GDM1 (cell line): ENCODE data around the gene OR10K2.
"Not testable (repeated sequence)": the region's sequence is repeated elsewhere in the genome, so short reads cannot be mapped to it uniquely, and the experiment has no call there.

Source experiments
- DNase-seq: peaks from one replicate; lab custom pipeline; 2025; lab: John Stamatoyannopoulos, UW

Gene OR10K2, protein sequence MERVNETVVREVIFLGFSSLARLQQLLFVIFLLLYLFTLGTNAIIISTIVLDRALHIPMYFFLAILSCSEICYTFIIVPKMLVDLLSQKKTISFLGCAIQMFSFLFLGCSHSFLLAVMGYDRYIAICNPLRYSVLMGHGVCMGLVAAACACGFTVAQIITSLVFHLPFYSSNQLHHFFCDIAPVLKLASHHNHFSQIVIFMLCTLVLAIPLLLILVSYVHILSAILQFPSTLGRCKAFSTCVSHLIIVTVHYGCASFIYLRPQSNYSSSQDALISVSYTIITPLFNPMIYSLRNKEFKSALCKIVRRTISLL

DNA sequence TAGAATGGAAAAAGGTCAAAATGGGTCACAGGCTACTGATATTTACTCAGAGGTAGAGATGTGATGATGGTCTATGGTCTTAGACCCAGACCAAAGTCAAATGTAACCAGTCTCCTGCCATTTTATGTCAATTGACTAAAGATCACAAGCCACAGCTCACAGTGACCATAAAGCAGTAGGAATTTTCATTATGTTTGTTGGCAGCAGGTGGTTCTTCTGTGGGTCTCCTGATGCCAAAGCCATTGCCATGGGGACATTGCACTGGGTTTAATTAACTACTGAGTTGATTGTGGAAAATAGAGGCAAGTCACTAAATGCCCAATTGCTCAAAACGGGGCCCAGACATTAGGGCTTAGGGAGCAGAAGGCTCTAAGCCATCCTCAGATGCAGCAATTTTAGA, at the start of gene OR10K2:
Gene OR10K2, minus strand, starts transcription at position 101 of the 400 bp plus-strand sequence. CDS start 5,371 bp downstream, outside the sequence.
- DNase-seq, result no peak

DNA sequence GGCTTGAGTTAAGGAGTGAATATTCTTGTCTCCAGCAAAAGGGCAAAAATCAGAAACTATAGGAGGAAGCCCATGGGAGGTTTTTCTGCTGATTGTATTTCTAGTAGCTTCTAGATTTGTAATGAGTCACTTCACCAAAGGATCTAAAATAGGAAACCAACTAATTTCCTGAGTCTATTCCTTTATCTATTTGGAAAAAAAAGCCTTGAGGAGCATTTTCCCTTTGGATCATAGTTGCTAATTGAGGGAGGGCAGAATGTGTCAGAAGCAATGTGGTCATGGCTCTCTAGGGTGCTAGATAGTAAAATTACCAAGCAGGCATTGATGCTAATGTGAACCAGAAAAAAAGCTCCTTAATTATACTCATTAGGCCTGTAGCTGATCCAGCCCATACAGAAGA, 45.9 kb upstream of the OR10K2 start, which contains the start of gene OR10R2:
Gene OR10R2, plus strand, starts transcription at position 301 of the 400 bp plus-strand sequence. CDS start 106 bp downstream, outside the sequence.
- no peak for DNase-seq

DNA sequence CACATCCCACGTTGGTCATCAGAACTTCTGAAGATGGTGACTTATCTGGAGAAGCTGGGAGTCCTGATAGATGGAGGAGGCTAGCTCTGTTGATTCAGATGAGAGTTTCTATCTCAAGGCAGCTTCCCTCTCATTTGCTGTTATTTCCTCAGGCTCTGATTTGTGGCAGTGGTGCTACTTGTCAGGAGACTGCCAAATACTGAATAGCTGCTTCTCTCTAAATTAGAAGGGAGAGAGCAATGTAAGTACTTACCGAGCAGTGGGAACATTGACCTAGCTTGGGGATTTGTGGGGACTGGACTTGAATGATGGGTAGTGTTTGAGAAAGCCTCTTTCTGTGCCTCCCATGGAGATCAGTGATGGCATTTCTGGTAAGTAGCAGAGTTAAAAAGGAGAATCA, 35.5 kb upstream of the OR10K2 start, which contains the start of gene OR10K1:
Gene OR10K1, plus strand, starts transcription at position 301 of the 400 bp plus-strand sequence. CDS start 3,728 bp downstream, outside the sequence.
- DNase-seq, result no peak

DNA sequence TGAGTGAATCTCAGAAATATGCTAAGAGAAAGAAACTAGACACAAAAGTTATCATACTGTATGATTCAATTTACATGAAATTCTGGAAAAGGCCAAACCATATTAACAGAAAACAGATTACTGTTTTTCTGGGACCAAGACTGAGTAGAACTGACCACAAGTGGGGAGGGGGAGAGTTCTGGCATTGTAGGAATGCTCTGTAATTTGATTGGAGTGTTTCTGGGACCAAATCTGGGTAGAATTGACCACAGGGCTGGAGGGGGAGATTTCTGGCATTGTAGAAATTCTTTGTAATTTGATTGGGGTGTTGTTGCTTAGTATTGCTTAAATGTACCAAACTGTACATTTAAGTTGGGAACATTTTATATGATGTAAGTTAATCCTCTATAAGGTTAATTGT, 32.2 kb upstream of the OR10K2 start:
- no peak for DNase-seq

DNA sequence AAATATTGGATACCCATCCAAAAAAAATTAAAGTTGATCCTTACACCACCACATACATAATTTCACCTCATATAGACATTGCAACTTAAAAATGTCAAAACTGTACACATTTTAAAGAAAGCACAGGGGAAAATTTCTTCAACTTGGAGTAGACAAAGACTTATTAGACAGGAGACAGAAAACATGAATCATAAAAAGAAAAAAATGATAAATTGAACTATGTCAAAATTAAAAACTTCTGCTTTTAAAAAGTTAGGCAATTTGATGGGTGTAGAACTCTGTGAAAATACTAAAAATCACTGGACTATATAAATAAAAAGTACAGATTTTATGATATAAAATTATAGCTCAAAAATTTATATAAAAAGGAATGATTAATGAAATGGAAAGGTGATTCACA, 31.2 kb upstream of the OR10K2 start:
- no peak for DNase-seq

DNA sequence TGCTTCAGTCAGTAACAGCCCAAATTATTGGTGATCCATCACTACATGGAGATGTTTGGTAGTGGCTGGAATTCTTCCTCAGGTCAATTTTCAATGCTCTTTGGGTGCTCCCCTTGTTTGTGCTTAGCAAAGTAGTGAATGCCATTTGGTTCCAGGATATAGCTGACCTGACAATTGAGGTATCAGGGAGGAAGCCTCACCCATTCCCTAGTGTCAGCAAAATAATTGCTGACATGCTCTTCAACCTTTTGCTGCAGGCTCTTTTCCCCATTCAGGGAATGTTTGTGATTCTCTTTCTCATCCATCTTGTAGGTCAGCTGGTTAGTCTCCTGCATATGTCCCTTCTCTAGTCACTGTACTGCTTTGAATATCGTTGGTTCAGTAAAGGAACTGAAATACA, 28.5 kb upstream of the OR10K2 start:
- DNase-seq, result no peak

DNA sequence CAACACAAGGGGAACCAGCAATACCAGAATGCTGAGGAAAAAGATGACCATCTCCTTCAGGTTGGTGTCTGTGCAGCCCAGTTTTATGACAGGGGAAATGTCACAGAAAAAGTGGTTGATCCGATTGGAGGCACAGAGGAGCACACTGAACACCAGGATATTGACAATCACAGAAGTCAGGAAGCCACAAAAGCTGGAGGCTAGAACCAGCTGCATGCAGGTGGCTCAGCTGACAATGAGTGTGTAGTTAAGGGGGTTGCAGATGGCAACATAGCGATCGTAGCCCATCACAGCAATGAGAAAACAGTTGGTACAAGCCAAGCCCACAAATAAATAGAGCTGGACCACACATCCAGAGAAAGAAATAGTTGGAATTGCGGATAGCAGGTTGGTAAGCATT, 19.3 kb upstream of the OR10K2 start:
- no peak for DNase-seq

DNA sequence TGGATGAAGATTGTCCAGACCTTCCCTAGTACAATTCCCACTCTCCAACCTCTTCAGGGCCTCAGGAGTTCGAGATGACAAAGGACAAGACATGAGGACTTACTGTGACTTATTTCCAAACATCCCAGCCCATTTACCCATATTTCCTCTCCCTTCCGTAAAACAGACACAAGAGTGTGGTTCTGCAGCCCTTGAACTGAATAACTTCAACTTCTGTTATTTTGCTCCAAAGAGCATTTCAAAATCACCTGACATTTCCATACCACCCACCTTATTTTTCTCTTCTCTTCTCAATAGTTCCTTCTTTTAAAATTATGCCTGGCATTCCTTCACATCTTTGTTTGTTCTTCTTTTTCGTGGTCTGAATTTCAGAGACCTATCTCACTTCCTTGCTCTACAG, 8.7 kb upstream of the OR10K2 start:
- no peak for DNase-seq

DNA sequence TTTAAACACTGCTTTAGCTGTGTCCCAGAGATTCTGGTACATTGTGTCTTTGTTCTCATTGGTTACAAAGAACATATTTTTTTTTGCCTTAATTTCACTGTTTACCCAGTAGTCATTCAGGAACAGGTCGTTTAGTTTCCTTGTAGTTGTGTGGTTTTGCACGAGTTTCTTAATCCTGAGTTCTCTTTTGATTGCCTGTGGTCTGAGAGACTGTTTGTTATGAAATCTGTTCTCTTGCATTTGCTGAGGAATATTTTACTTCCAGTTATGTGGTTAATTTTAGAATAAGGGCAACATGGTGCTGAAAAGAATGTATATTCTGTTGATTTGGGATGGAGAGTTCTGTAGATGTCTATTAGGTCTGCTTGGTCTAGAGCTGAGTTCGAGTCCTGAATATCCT, 4.1 kb upstream of the OR10K2 start:
- DNase-seq, result not testable (repeated sequence)

DNA sequence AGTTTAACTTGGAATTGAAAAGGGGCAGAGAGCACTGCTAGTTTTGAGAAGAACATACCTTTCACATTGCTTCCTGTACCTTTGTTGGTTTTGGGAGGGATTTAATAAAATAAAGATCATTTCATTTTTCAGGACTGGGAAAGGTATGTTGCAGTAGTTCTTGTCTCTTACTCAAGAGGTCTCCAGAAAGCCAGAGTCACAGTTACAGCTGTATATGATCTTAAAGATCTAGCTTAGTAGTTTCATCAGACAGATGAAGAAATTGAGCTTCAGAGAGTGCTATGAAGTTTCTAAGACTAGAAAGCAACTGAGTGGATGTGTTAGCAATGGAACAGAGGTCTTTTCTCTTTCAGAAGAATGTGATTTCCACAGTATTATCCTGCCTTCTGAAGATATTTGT, 1.0 kb downstream of the OR10K2 start:
- no peak for DNase-seq

DNA sequence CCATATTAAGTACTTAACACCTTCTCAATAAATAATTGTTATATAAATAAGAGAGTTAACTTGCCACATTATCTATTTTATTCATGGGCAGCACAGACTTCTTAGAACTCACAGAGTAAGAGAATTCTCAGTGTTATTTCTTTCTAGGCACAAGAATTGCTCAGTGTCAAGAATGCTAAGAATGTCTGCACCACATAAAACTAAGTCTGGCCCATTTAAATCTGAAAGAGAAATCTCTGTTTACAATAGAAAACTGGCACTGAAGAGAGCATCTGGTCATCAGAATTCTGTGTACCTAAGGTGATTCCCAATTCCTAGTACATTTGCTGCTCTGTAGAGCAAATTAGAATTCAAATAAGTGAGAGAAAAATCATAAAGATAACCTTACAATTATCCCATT, 3.8 kb downstream of the OR10K2 start:
- DNase-seq, result no peak

DNA sequence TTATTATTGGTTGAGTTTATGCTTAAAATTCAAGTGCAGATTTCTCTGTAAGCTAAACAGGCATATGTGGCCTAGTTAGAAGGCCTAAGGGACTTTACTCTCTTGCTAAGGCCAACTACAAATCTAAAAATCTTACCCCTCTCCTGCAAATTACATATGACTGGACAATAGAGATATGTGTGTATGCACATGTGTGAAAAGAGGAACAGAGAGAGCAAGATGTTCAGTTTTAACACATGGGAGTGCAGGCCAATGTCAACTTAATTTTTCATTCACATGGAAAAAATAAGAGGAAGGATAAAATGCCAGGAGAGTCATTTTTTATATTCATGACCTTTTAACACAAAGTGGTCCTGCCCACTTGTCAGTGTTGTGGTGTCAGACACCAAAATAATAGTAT, 8.5 kb downstream of the OR10K2 start:
- no peak for DNase-seq

DNA sequence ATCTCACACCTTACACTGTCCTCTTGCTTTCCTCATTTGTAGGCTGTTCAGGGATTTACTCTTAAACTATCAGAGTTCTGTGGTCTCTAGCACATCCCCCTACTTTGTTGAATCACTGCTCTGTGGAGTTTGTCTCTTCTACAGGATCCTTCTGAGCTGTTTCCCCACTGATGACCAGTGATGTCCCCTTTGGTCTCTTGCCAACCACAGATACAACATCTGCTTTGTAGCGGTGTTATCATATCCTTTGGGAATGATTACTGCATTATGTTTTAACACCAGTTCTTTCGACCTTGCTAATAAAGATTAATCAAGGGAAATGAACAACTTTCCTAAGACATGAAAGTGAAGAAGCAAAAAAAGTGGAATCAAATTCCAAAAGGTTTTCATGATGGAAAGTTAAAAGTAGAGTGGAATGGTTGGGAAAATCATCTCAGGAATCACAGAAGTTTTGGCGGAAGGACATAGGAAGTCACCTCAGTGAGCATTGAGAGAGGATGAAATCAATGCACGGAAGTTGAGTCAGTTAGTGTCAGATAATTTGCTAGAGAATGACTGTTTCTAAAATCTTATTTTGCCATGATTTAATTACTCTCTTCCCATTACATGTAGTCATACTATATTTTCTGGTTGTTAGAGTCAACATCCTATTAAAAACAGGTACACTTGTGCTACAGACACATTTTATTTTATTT, 11.2 kb downstream of the OR10K2 start:
- no peak for DNase-seq

DNA sequence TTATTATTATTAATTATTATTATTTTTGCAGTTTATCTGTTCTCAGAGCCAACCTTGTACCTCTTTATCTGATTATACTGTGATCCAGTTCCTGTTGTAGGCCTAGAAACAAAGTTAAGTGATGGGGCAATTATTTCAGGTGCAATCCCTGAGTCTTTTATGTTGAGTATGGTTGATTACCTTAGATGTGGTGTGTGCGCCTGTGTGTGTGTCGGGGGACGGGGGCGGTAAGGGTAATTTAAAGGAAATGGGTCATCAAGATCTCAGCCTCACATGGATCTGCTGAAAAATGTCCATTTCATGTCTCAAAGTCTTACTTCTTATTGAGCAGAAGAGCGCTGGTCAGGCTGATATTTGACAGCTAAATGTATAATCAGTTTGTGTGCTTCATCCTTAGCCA, 18.9 kb downstream of the OR10K2 start:
- DNase-seq, result no peak

DNA sequence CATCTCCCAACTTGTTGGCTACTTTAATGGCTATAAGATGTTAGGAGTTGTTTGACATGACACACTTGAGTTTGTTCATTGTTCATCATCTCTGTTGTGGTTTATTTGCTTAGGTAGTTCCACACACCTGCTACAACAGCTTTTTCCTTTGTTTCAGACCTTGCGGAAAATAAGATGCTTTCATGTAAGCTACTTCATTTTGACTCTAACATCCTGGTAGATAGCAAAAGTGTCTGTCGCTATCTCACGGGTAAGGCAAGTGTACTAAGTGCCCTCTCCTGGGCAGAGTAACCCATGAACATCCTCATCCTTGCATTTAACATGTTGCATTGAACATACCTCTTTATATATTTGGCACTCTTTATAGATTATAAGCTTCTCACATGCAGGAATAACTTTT, 25.2 kb downstream of the OR10K2 start:
- DNase-seq, result no peak

DNA sequence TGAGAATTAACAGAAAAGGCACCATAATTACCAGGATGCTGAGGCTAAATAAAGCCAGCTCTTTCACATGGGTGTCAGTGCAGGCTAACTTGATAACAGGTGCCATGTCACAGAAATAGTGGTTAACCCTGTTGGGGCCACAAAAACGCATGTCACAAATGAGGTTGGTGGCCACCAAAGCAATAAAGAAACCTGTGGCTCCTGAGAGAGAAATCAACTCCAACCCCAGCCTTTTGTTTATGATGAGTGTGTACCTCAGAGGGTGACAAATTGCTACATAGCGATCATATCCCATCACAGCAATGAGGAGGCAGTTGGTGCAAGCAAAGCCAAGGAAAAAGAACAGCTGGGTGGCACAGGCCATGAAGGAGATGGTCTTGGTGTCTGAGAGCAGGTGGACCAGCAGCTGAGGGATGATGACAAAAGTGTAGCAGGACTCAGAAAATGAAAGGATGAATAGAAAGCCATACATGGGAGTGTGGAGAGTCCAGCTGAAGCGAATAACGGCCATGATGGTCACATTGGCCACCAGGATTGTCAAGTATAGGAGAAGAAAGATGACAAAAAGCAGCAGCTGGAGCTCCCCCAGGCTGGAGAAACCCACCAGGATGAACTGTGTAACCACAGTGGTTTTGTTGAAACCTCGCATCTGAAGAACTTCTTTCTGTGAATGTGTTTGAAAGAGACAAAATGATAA, 27.1 kb downstream of the OR10K2 start, which contains the start of gene OR10T2:
Gene OR10T2, minus strand, starts transcription at position 649 of the 697 bp plus-strand sequence. Its CDS starts 0 bp downstream, at position 649.
- DNase-seq, result no peak

DNA sequence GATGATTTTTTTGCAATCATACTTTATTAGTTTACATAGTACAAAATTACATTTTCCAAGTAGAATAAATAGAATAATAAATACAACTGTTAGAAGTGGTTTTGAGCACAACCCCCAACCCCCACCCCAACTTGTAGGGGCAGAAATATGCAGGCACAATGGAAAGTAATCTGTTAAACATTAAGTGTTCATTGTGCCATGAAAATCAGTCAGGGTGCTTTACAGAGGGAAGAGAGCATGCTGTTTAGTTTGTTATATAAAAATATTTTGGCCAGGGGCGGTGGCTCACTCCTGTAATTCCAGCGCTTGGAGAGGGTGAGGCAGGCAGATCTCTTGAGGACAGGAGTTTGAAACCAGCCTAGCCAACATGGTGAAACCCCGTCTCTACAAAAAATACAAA, 29.4 kb downstream of the OR10K2 start:
- no peak for DNase-seq

DNA sequence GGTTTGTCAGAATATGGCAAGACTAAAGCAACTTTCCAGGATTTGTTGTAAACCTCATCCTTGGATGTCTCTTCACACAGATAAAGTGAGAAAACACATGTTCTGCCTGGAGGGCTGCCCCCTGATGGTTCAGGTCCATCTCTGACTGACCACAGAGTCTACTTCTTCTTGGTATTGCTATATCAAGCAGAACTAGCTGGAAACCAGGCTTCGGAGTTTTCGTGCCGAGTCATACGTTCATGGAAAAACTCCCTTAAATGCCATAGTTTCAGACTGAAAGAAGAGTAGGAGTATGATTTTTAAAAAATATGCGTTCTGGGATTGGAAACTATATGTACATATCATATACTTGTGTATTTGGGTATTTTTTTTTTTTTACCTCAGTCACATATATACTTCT, 32.6 kb downstream of the OR10K2 start:
- DNase-seq, result no peak

DNA sequence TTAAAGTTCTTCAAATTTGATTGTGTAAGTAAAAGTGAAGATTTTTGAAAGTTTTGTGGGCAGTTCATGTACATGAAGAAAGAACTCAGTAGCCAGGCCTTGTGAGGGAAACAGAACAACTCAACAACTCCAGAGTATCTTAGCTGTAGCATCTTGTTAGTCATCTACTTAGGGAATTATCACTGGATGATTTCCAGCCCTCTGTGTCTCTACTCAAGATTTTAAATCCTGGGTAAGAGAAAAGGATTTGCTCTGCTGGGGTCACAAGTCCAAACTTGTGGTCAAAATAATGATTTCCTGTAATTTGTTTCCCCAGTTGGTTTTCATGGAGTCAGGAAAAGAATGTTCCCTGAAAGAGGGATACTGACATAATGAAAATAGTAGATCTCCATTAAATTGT, 34.9 kb downstream of the OR10K2 start:
- no peak for DNase-seq

DNA sequence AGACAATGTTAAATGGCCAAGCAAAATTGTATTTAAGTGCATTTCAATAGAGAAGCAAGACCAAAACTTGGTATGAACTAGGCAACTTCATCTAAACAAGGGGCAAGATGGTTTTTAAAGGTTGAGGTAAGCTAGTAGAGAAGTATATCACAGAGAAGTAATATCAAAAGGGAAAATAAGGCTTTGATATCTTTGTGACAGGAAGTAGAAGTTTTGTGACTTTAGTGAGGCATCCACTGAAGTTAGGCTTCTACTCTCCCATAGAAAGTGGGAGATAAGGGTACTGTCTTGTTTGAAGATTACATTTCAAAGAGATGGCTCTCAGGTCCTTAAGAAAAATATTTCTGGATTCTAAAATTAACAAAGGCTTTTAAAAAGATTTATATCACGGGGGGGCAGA, 35.7 kb downstream of the OR10K2 start:
- no peak for DNase-seq

DNA sequence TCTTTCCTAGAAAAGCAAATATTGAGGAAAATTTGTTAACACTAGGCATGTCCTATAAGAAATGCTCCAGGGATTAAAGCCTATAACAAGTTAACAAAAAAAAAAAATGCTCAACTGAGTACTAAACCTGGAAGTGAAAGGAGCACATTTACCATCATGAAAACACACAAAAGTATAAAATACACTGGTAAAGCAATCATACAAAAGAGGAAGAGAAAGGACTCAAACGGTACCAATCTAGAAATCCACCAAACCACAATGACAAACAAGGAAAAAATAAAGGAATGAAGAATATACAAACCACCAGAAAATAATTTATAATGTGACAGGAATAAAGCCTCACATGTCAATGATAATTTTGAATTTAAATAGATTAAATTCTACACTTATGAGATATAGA, 51.2 kb downstream of the OR10K2 start:
- DNase-seq, result no peak

DNA sequence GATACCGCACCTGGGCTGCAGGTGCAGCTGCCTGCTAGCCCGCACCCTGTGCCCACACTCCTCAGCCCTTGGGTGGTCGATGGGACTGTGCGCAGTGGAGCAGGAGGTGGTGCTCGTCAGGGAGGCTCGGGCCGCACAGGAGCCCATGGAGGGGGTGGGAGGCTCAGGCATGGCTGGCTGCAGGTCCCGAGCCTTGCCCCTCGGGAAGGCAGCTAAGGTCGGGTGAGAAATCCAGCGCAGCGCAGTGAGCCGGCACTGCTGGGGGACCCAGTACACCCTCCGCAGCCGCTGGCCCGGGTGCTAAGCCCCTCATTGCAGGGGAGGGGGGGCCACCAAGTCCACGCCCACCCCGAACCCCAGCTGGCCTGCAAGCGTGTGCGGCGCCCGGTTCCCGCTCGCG, 51.9 kb downstream of the OR10K2 start:
- DNase-seq, result not testable (repeated sequence)
